GM12891 (cell line): Measurements from ENCODE around the gene ZNF662.

Experiments
- PAX5 ChIP-seq: IDR thresholded peaks from 2 replicates; pipeline ENCODE4 v1.6.1; 2011; ENCODE audit warnings: low read length, moderate library complexity, mild to moderate bottlenecking; ENCODE audit not compliant: insufficient read depth, severe bottlenecking
- POLR2A ChIP-seq: IDR thresholded peaks from 2 replicates; pipeline ENCODE4 v1.6.1; 2011; ENCODE audit warnings: low read depth, low read length, control low read depth
- POLR2AphosphoS5 ChIP-seq: IDR thresholded peaks from 2 replicates; pipeline ENCODE4 v1.6.1; 2011; ENCODE audit warnings: low read depth, low read length, control low read depth
- POU2F2 ChIP-seq: IDR thresholded peaks from 2 replicates; pipeline ENCODE4 v1.6.1; 2011; ENCODE audit warnings: low read depth, mild to moderate bottlenecking, control low read depth, low read length, moderate library complexity
- SPI1 ChIP-seq: IDR thresholded peaks from 2 replicates; pipeline ENCODE4 v1.6.1; 2011; ENCODE audit warnings: low read depth, low read length, control low read depth
- TAF1 ChIP-seq: IDR thresholded peaks from 2 replicates; pipeline ENCODE4 v1.6.1; 2011; ENCODE audit warnings: low read depth, low read length, control low read depth

GRCh38 chr3:42934910-42935309 lies 29.0 kb downstream of the ZNF662 start:
- TF ChIP-seq POU2F2 (no peak), POLR2AphosphoS5 (no peak), POLR2A (no peak), TAF1 (no peak), SPI1 (no peak), PAX5 (no peak)
